SK-N-SH (cell line): ENCODE results near the gene CFAP47.

Experiments
- CHD2 ChIP-seq: fragments of 150-350 bp; IDR thresholded peaks from 2 replicates; pipeline ENCODE4 v1.6.1; 2018; ENCODE audit warnings: low read length; ENCODE audit not compliant: partially characterized antibody
- CTCF ChIP-seq: fragments of 200-600 bp; sonication (generic); IDR thresholded peaks from 2 replicates; pipeline ENCODE4 v1.6.1; 2017; ENCODE audit warnings: antibody characterized with exemption, mild to moderate bottlenecking, moderate library complexity
- ELF1 ChIP-seq: IDR thresholded peaks from 2 replicates; pipeline ENCODE4 v1.4.0; 2012
- EP300 ChIP-seq, 2 experiments: IDR thresholded peaks; 2 replicates each; pipeline versions ENCODE4 v1.4.0 to v1.6.1; 2012; ENCODE audit warnings: borderline replicate concordance in 1 of 2, low read depth in 1 of 2, low read length in 1 of 2
- NRF1 ChIP-seq: IDR thresholded peaks from 2 replicates; pipeline ENCODE4 v1.6.1; 2012; ENCODE audit warnings: low read depth, mild to moderate bottlenecking, low read length
- SIN3A ChIP-seq: IDR thresholded peaks from 2 replicates; pipeline ENCODE4 v1.6.1; 2012; ENCODE audit warnings: low read depth, mild to moderate bottlenecking, low read length, moderate library complexity, borderline replicate concordance

GRCh38 chrX:36388901-36389300 is 469.4 kb downstream of the CFAP47 start:
- no peak for TF ChIP-seq CTCF
- TF ChIP-seq ELF1: no peak
- TF ChIP-seq EP300 (IDR thresholded peaks at IDR 0.05; ENCODE audit: borderline replicate concordance in 1 of 2, low read depth in 1 of 2, low read length in 1 of 2): no peak
- TF ChIP-seq NRF1: no peak
- no peak for TF ChIP-seq SIN3A
- no peak for TF ChIP-seq CHD2
